HepG2 (cell line): Measurements from ENCODE around the gene WIF1. TPM values are rescaled to one million over a fixed set of nuclear protein-coding genes. Genes with fewer than 3 reads are reported as not detected.

ENCODE experiments used
- ATAC-seq: fragments of 200-7000 bp; cut with Tn5 transposase; 3 replicates; pipeline ENCODE4 v1.9.1; 2020; ENCODE audit warnings: mild to moderate bottlenecking, moderate library complexity
- BruUV-seq: library from RNA; stranded (reverse); fragments of 400-500 nt; replicated peaks from 2 replicates; lab custom pipeline; 2021; lab: Mats Ljungman, UMichigan
- CTCF ChIA-PET: fragments of 300-600 bp; formaldehyde crosslinking; extraction: SDS; loops from one replicate; lab custom pipeline; 2021; ENCODE audit warnings: low total read pairs, inconsistent platforms, low intra/inter-chr PET ratio; lab: Yijun Ruan, JAX
- POLR2A ChIA-PET: fragments of 350-600 bp; sonication (Branson Sonifier 250); formaldehyde crosslinking; loops from one replicate; lab custom pipeline; 2020; ENCODE audit warnings: antibody characterized with exemption, inconsistent platforms; lab: Yijun Ruan, JAX
- DNase-seq: peaks from one replicate; pipeline ENCODE4 v3.0.0-alpha.2; 2015; ENCODE audit warnings: low spot score
- FAIRE-seq: peaks from 3 replicates; lab custom pipeline; 2011; peaks lifted over from hg19 to GRCh38; lab: Jason Lieb, UNC
- H2AFZ ChIP-seq: one replicate; pipeline ENCODE4 v1.6.1; 2011; ENCODE audit warnings: low read length, inconsistent platforms
- H3K27ac ChIP-seq: fragments of 300-600 bp; 3 replicates; pipeline ENCODE4 v1.8.0; 2011; ENCODE audit warnings: mixed run types, mild to moderate bottlenecking, mixed read lengths, low read length, inconsistent platforms; ENCODE audit not compliant: insufficient read depth; ENCODE audit errors: extremely low read length
- H3K27me3 ChIP-seq, 2 experiments: fragments of 200-600 bp in 1 of 2; 2 replicates in 1 of 2; 3 replicates in 1 of 2; pipeline versions ENCODE4 v1.6.0 to v1.8.0; 2011; ENCODE audit warnings: low read length in 2 of 2, mild to moderate bottlenecking in 2 of 2, moderate library complexity in 2 of 2, inconsistent platforms in 1 of 2; ENCODE audit not compliant: insufficient read depth in 2 of 2, control insufficient read depth in 1 of 2
- H3K36me3 ChIP-seq, 2 experiments: fragments of 200-600 bp in 1 of 2; replicated peaks in 1 of 2; 2 replicates in 1 of 2; 3 replicates in 1 of 2; pipeline versions ENCODE4 v1.5.1 to v1.8.0; 2011; ENCODE audit warnings: low read length in 2 of 2, inconsistent platforms in 1 of 2; ENCODE audit not compliant: insufficient read depth in 2 of 2, control insufficient read depth in 1 of 2
- H3K4me1 ChIP-seq: 2 replicates; pipeline ENCODE4 v1.5.1; 2012; ENCODE audit warnings: low read length, inconsistent platforms; ENCODE audit not compliant: insufficient read depth
- H3K4me2 ChIP-seq: 2 replicates; pipeline ENCODE4 v1.6.0; 2011; ENCODE audit warnings: low read depth, low read length, inconsistent platforms
- H3K4me3 ChIP-seq, 3 experiments: fragments of 200-600 bp in 1 of 3; sonication (generic), shearing (Covaris generic) in 1 of 3; replicated peaks in 1 of 3; 2 replicates each; pipeline ENCODE4 v1.5.1; 2011 to 2016; ENCODE audit warnings: low read length in 3 of 3, inconsistent platforms in 2 of 3, low read depth in 2 of 3, mild to moderate bottlenecking in 2 of 3, control low read depth in 1 of 3, mixed read lengths in 1 of 3; ENCODE audit not compliant: insufficient read depth in 1 of 3
- H3K79me2 ChIP-seq: one replicate; pipeline ENCODE4 v1.6.1; 2011; ENCODE audit warnings: low read length, inconsistent platforms; ENCODE audit not compliant: insufficient read depth
- H3K9ac ChIP-seq: 2 replicates; pipeline ENCODE4 v1.6.0; 2011; ENCODE audit warnings: mild to moderate bottlenecking, low read depth, low read length, inconsistent platforms; ENCODE audit not compliant: insufficient read depth
- H3K9me3 ChIP-seq: 2 replicates; pipeline ENCODE4 v1.5.1; 2012; ENCODE audit warnings: mild to moderate bottlenecking, low read length
- H4K20me1 ChIP-seq: 2 replicates; pipeline ENCODE4 v1.6.0; 2011; ENCODE audit warnings: inconsistent platforms, mild to moderate bottlenecking, low read length, moderate library complexity; ENCODE audit not compliant: insufficient read depth
- DR1 ChIP-seq: sonication (generic); formaldehyde crosslinking; IDR thresholded peaks from 2 replicates; pipeline ENCODE4 v1.8.0; 2021; ENCODE audit warnings: mild to moderate bottlenecking, missing genetic modification reagents, inconsistent platforms
- FOXP4 ChIP-seq: sonication (generic); formaldehyde crosslinking; IDR thresholded peaks from 2 replicates; pipeline ENCODE4 v1.4.0; 2020; ENCODE audit warnings: missing genetic modification reagents
- RNF2 ChIP-seq: fragments of 450-650 bp; conservative IDR thresholded peaks from 2 replicates; pipeline ENCODE4 v1.6.1; 2016; ENCODE audit warnings: low read depth
- SCMH1 ChIP-seq: sonication (generic); formaldehyde crosslinking; IDR thresholded peaks from 2 replicates; pipeline ENCODE4 v1.9.0; 2021; ENCODE audit warnings: missing genetic modification reagents, mild to moderate bottlenecking, borderline replicate concordance
- SKI ChIP-seq: fragments of 450-650 bp; IDR thresholded peaks from one replicate; pipeline ENCODE4 v1.6.1; 2018; ENCODE audit warnings: mild to moderate bottlenecking; ENCODE audit not compliant: partially characterized antibody
- ZNF343 ChIP-seq: sonication (generic); formaldehyde crosslinking; IDR thresholded peaks from 2 replicates; pipeline ENCODE4 v1.4.0; 2020; ENCODE audit warnings: mild to moderate bottlenecking, missing genetic modification reagents
- ZNF549 ChIP-seq: sonication (generic); formaldehyde crosslinking; IDR thresholded peaks from 2 replicates; pipeline ENCODE4 v1.5.0; 2020; ENCODE audit warnings: missing genetic modification reagents
- ZNF552 ChIP-seq: sonication (generic); formaldehyde crosslinking; IDR thresholded peaks from 2 replicates; pipeline ENCODE4 v1.9.0; 2022; ENCODE audit warnings: missing genetic modification reagents, mild to moderate bottlenecking, borderline replicate concordance
- ZNF556 ChIP-seq: sonication (generic); formaldehyde crosslinking; IDR thresholded peaks from 2 replicates; pipeline ENCODE4 v1.4.0; 2020; ENCODE audit warnings: mild to moderate bottlenecking, missing genetic modification reagents, borderline replicate concordance
- ZNF567 ChIP-seq: sonication (generic); formaldehyde crosslinking; IDR thresholded peaks from 2 replicates; pipeline ENCODE4 v1.8.1; 2023; ENCODE audit warnings: mild to moderate bottlenecking, missing genetic modification reagents, borderline replicate concordance
- ZNF619 ChIP-seq: sonication (generic); formaldehyde crosslinking; IDR thresholded peaks from 2 replicates; pipeline ENCODE4 v1.4.0; 2020; ENCODE audit warnings: mild to moderate bottlenecking, missing genetic modification reagents
- ZNF766 ChIP-seq: sonication (generic); formaldehyde crosslinking; IDR thresholded peaks from 2 replicates; pipeline ENCODE4 v1.5.0; 2020; ENCODE audit warnings: missing genetic modification reagents, borderline replicate concordance
- in situ Hi-C: cut with HindIII; loops from 2 replicates; pipeline ENCODE4 v1.10.0; 2017; ENCODE audit warnings: low pct_unique_long_range_greater_than_20kb; ENCODE audit not compliant: extremely low pct_ligation_motif_present
- intact Hi-C: fragments of 100-400 bp; cut with micrococcal nuclease; formaldehyde crosslinking; loops from one replicate; pipeline ENCODE4 v1.10.0; 2022; ENCODE audit not compliant: unreplicated experiment
- polyA plus RNA-seq, 8 experiments: library from polyadenylated mRNA; depleted of rRNA in 3 of 8; stranded (reverse) in 7 of 8; unstranded in 1 of 8; fragments of >200 nt; fragmentation: Illumina TruSeq in 4 of 8; extraction: Trizol in 4 of 8; gene quantifications; 2 replicates each; pipeline versions ENCODE4 v1.2.1 to v1.2.3, GENCODE V29; 2011 to 2016; ENCODE audit warnings: low read depth in 4 of 8, missing spikeins in 1 of 8, mixed read lengths in 1 of 8; ENCODE audit not compliant: insufficient read depth in 1 of 8
- total RNA-seq, 5 experiments: library from RNA; depleted of rRNA; stranded (reverse); fragments of >200 nt; fragmentation: Illumina TruSeq; extraction: Trizol; gene quantifications; 2 replicates each; pipeline ENCODE4 v1.2.3, GENCODE V29; 2016; ENCODE audit warnings: low read depth in 1 of 5
- TF ChIP-seq, protein P1 (sequence below): sonication (generic); formaldehyde crosslinking; IDR thresholded peaks from 2 replicates; pipeline ENCODE4 v1.4.0; 2020; ENCODE audit warnings: missing genetic modification reagents, borderline replicate concordance

WIF1 gene
- total and polyA plus RNA-seq, 2 of the 13 experiments (the other 11 are each of a cell fraction or from before 2014, with no cell fraction given) = not detected

DNA sequence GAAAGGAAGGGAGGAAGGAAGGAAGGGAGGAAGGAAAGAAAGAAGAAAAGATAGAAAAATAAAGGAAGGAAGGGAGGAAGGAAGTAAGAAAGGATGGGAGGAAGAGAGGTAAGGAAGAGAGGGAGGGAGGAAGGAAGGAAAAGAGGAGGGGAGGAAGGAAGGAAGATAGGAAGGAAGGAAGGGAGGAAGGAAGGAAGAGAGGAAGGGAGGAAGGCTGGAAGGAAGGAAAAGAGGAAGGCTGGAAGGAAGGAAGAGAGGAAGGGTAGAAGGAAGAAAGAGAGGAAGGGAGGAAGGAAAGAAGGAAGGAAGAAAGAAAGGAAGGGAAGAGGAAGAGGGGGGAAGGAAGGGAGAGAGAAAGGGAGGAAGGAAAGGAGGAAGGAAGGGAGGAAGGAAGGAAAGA lies 12.8 kb upstream of the WIF1 start:
- ATAC-seq (no peak), DNase-seq (no peak), FAIRE-seq (no peak)
- in situ Hi-C loops (no loop called here), intact Hi-C loops (no loop called here)
- H3K79me2 ChIP-seq = no peaks in the 10 kb centered on the region
- TF ChIP-seq RNF2 = no peak
- TF ChIP-seq, protein P1, sequence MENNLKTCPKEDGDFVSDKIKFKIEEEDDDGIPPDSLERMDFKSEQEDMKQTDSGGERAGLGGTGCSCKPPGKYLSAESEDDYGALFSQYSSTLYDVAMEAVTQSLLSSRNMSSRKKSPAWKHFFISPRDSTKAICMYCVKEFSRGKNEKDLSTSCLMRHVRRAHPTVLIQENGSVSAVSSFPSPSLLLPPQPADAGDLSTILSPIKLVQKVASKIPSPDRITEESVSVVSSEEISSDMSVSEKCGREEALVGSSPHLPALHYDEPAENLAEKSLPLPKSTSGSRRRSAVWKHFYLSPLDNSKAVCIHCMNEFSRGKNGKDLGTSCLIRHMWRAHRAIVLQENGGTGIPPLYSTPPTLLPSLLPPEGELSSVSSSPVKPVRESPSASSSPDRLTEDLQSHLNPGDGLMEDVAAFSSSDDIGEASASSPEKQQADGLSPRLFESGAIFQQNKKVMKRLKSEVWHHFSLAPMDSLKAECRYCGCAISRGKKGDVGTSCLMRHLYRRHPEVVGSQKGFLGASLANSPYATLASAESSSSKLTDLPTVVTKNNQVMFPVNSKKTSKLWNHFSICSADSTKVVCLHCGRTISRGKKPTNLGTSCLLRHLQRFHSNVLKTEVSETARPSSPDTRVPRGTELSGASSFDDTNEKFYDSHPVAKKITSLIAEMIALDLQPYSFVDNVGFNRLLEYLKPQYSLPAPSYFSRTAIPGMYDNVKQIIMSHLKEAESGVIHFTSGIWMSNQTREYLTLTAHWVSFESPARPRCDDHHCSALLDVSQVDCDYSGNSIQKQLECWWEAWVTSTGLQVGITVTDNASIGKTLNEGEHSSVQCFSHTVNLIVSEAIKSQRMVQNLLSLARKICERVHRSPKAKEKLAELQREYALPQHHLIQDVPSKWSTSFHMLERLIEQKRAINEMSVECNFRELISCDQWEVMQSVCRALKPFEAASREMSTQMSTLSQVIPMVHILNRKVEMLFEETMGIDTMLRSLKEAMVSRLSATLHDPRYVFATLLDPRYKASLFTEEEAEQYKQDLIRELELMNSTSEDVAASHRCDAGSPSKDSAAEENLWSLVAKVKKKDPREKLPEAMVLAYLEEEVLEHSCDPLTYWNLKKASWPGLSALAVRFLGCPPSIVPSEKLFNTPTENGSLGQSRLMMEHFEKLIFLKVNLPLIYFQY (CRISPR knock-in tag) = no peak
- TF ChIP-seq DR1 = no peak
- TF ChIP-seq ZNF343 = no peak
- TF ChIP-seq ZNF619 (CRISPR knock-in tag) = no peak
- no peak for TF ChIP-seq ZNF552 (CRISPR knock-in tag)
- TF ChIP-seq ZNF766 (CRISPR knock-in tag) = no peak
- TF ChIP-seq ZNF567 (CRISPR knock-in tag) = no peak
- TF ChIP-seq SCMH1 (CRISPR knock-in tag) = no peak
- no peak for TF ChIP-seq ZNF549 (CRISPR knock-in tag)
- no peak for TF ChIP-seq FOXP4
- TF ChIP-seq ZNF556 (CRISPR knock-in tag) = no peak
- no peak for TF ChIP-seq SKI
- no peak overlapping the region for H3K27ac ChIP-seq
- H3K4me1 ChIP-seq = no peaks in the 10 kb centered on the region
- ChIA-PET CTCF (no interaction called here), POLR2A (no interaction called here)
- no peak overlapping the region for H3K9ac ChIP-seq
- H3K9me3 ChIP-seq = no peaks in the 10 kb centered on the region
- no peak overlapping the region for H3K4me2 ChIP-seq
- H4K20me1 ChIP-seq = no peaks in the 10 kb centered on the region
- H3K27me3 ChIP-seq = no peaks in the 10 kb centered on the region
- H3K4me3 ChIP-seq = no peak overlapping the region
- no peak overlapping the region for H2AFZ ChIP-seq
- no peaks in the 10 kb centered on the region for H3K36me3 ChIP-seq
- BruUV-seq = no TSS peak
